OCI-LY7 (cell line): Measurements from ENCODE around the gene ADCY5. TPM values are rescaled to one million over a fixed set of nuclear protein-coding genes. Genes with fewer than 3 reads are reported as not detected.

Source experiments
- BruUV-seq: library from RNA; stranded (reverse); fragments of 400-500 nt; replicated peaks from 2 replicates; lab custom pipeline; 2021; lab: Mats Ljungman, UMichigan
- CTCF ChIA-PET: fragments of 300-600 bp; sonication (Branson Sonifier 250); formaldehyde crosslinking; loops from one replicate; lab custom pipeline; 2022; ENCODE audit warnings: antibody characterized with exemption; ENCODE audit not compliant: unreplicated experiment; lab: Charles Lee
- POLR2A ChIA-PET: fragments of 300-600 bp; sonication (Branson Sonifier 250); formaldehyde crosslinking; loops from one replicate; lab custom pipeline; 2022; ENCODE audit warnings: antibody characterized with exemption; lab: Charles Lee
- DNase-seq: peaks from one replicate; pipeline ENCODE4 v3.0.0-alpha.2; 2015; ENCODE audit warnings: low spot score
- H2AFZ ChIP-seq: fragments of 200-600 bp; sonication (generic), shearing (Covaris generic); 2 replicates; pipeline ENCODE4 v1.6.1; 2014; ENCODE audit warnings: mild to moderate bottlenecking, antibody characterized with exemption, low read length, moderate library complexity
- H3K27ac ChIP-seq: fragments of 200-600 bp; sonication (generic); 2 replicates; pipeline ENCODE4 v1.5.1; 2014; ENCODE audit warnings: mixed run types, low read depth, mild to moderate bottlenecking, moderate library complexity, low read length, inconsistent platforms; ENCODE audit not compliant: poor library complexity, severe bottlenecking
- H3K36me3 ChIP-seq: fragments of 200-600 bp; sonication (generic); 2 replicates; pipeline ENCODE4 v1.6.1; 2014; ENCODE audit warnings: mild to moderate bottlenecking, antibody characterized with exemption, low read length, moderate library complexity, mixed read lengths; ENCODE audit not compliant: insufficient read depth
- H3K4me1 ChIP-seq: fragments of 200-600 bp; sonication (generic); 2 replicates; pipeline ENCODE4 v1.5.1; 2014; ENCODE audit warnings: mild to moderate bottlenecking, low read length; ENCODE audit not compliant: insufficient read depth, poor library complexity, severe bottlenecking
- H3K4me2 ChIP-seq: fragments of 200-600 bp; sonication (generic); 2 replicates; pipeline ENCODE4 v1.6.1; 2014; ENCODE audit warnings: mild to moderate bottlenecking, low read length
- H3K4me3 ChIP-seq: fragments of 200-600 bp; sonication (generic); 2 replicates; pipeline ENCODE4 v1.5.1; 2014; ENCODE audit warnings: mild to moderate bottlenecking, low read depth, low read length; ENCODE audit not compliant: poor library complexity, severe bottlenecking
- H3K79me2 ChIP-seq: fragments of 200-600 bp; sonication (generic); 2 replicates; pipeline ENCODE4 v1.6.1; 2016; ENCODE audit warnings: low read depth, mild to moderate bottlenecking, low read length, moderate library complexity, mixed read lengths; ENCODE audit not compliant: insufficient read depth
- H3K9me2 ChIP-seq: fragments of 200-600 bp; sonication (generic); 2 replicates; pipeline ENCODE4 v1.6.1; 2016; ENCODE audit warnings: mild to moderate bottlenecking, low read length, mixed read lengths; ENCODE audit not compliant: insufficient read depth
- H3K9me3 ChIP-seq: fragments of 200-600 bp; sonication (generic); 2 replicates; pipeline ENCODE4 v1.6.1; 2014; ENCODE audit warnings: mild to moderate bottlenecking, mixed run types, low read length, mixed read lengths
- H4K20me1 ChIP-seq: fragments of 200-600 bp; sonication (generic); 2 replicates; pipeline ENCODE4 v1.6.1; 2014; ENCODE audit warnings: mild to moderate bottlenecking, antibody characterized with exemption, low read length, moderate library complexity, mixed read lengths; ENCODE audit not compliant: insufficient read depth
- EZH2phosphoT487 ChIP-seq: fragments of 200-600 bp; sonication (generic); IDR thresholded peaks from 2 replicates; pipeline ENCODE4 v1.6.1; 2018; ENCODE audit warnings: low read depth, borderline replicate concordance, mild to moderate bottlenecking, mixed run types, antibody characterized with exemption, low read length, moderate library complexity, mixed read lengths
- intact Hi-C: fragments of 100-400 bp; cut with micrococcal nuclease; formaldehyde crosslinking; loops from one replicate; pipeline ENCODE4 v1.10.0; 2022; ENCODE audit not compliant: unreplicated experiment
- total RNA-seq, 2 experiments: library from RNA; depleted of rRNA in 1 of 2; stranded (reverse); fragments of >200 nt in 1 of 2; shearing (Covaris generic) in 1 of 2; gene quantifications; 2 replicates each; pipeline ENCODE4 v1.2.3, GENCODE V29; 2014 to 2022
- TF ChIP-seq, protein P1 (sequence below): fragments of 200-600 bp; sonication (generic); conservative IDR thresholded peaks from 2 replicates; pipeline ENCODE4 v1.5.1; 2014; ENCODE audit warnings: mild to moderate bottlenecking, antibody characterized with exemption, low read length, moderate library complexity, mixed read lengths

The ADCY5 gene
- total RNA-seq, 2 experiments from 2014 or later = 0.03 to 0.63 TPM

DNA sequence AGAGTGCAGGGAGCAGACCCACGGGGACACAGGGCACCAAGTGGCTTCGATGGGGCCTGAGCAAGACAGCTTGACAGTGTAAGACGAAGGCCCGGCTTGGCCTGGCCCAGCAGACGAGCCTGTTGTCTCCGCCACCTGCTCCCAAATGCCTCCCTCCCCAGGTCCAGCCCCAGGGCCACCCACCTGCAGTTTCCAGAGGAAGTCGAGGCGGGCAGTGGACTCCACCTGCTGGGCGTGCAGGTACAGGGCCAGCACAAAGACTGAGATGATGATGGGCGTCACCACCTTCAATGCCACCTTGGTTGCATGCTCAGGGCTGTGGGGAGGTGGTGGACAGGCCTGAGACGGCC is 153.0 kb downstream of the ADCY5 start:
- CTCF ChIA-PET = no interaction called here
- Histone ChIP-seq H3K4me1 (no peaks in the 10 kb centered on the region), H3K36me3 (no peaks in the 10 kb centered on the region), H3K4me3 (no peak overlapping the region), H2AFZ (no peak overlapping the region), H3K27ac (no peak overlapping the region), H3K4me2 (no peak overlapping the region), H4K20me1 (no peaks in the 10 kb centered on the region), H3K79me2 (no peaks in the 10 kb centered on the region), H3K9me3 (no peaks in the 10 kb centered on the region), H3K9me2 (no peaks in the 10 kb centered on the region)
- intact Hi-C loops = no loop called here
- TF ChIP-seq, protein P1, sequence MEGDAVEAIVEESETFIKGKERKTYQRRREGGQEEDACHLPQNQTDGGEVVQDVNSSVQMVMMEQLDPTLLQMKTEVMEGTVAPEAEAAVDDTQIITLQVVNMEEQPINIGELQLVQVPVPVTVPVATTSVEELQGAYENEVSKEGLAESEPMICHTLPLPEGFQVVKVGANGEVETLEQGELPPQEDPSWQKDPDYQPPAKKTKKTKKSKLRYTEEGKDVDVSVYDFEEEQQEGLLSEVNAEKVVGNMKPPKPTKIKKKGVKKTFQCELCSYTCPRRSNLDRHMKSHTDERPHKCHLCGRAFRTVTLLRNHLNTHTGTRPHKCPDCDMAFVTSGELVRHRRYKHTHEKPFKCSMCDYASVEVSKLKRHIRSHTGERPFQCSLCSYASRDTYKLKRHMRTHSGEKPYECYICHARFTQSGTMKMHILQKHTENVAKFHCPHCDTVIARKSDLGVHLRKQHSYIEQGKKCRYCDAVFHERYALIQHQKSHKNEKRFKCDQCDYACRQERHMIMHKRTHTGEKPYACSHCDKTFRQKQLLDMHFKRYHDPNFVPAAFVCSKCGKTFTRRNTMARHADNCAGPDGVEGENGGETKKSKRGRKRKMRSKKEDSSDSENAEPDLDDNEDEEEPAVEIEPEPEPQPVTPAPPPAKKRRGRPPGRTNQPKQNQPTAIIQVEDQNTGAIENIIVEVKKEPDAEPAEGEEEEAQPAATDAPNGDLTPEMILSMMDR = no peak
- TF ChIP-seq EZH2phosphoT487 = no peak
- POLR2A ChIA-PET = no interaction called here
- no peak for DNase-seq
- no TSS peak for BruUV-seq

DNA sequence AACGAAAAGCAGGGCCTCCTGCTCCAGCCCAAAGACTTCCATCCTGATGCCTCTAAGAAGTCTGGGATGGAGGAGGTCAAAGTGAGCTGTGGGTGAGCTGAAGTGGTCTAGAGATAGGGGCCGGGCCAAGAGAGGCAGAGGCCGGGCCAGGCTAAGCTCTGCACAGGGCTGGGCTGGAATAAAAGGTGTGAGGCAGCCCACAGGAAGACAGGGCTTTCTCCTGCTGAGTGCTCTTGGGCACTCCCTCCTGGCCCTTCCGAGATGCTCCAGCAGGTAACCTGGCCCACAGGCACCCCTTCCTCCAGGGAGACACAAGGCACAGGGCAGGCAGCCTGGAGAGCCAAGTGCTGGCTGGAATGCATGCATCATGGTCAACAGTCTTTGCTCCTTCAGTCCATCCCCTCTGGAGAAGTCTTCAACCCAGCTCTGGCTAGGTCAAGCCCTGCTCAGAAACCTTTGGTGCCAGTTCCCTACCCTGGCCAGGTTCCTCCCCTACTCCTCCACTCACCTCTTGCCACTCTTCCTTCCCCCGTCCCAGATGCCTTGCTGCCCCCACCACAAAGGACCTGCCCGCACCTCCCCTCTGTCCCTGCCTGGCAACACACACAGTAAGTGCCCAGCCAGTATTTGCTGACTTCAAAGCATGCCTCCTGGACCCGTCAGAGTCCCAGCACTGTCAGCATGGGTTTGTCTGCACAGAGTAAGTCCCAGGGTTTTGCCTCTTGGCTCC is 153.6 kb downstream of the ADCY5 start:
- H4K20me1 ChIP-seq = no peaks in the 10 kb centered on the region
- no TSS peak for BruUV-seq
- H3K79me2 ChIP-seq = no peaks in the 10 kb centered on the region
- no peak for DNase-seq
- H3K4me3 ChIP-seq = no peak overlapping the region
- no peak overlapping the region for H2AFZ ChIP-seq
- CTCF ChIA-PET = no interaction called here
- TF ChIP-seq, protein P1 = no peak
- no peak for TF ChIP-seq EZH2phosphoT487
- POLR2A ChIA-PET = no interaction called here
- no peak overlapping the region for H3K27ac ChIP-seq
- no peaks in the 10 kb centered on the region for H3K9me2 ChIP-seq
- no peaks in the 10 kb centered on the region for H3K9me3 ChIP-seq
- H3K36me3 ChIP-seq = no peaks in the 10 kb centered on the region
- H3K4me2 ChIP-seq = no peak overlapping the region
- intact Hi-C loops = no loop called here
- no peaks in the 10 kb centered on the region for H3K4me1 ChIP-seq

DNA sequence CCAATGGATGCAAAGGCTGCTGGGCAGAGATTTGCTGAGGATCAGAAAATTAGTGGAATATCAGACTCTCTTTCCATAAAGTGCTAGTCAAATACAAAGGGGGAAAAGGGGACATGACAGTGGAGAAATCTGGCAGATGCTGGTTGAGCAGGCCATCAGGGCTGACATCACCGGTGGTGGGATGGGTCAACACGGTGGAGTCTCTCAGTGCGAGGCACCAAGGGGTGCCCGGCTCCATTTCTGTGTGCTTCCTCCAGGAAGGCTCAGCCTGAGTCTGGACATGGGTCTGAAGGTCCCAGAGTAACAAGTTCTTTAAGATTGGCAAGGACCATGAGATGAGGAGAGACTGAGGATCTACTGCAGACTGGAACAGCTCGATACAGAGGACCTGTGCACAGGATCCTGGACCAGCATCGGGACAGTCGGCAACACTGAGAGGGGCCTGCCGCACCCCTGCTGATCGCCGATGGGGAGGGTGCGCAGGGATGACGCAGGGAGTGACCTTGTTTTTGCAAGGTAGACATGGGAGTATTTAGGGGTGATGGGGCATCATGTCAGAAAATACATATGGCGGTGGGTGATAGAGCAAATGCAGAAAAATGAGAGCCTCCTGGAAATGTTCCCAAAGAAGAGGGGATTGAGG is 154.5 kb downstream of the ADCY5 start:
- Histone ChIP-seq H3K4me2 (no peak overlapping the region), H4K20me1 (no peaks in the 10 kb centered on the region), H3K79me2 (no peaks in the 10 kb centered on the region), H3K36me3 (no peaks in the 10 kb centered on the region), H3K27ac (no peak overlapping the region), H2AFZ (no peak overlapping the region), H3K9me3 (no peaks in the 10 kb centered on the region), H3K4me3 (no peak overlapping the region), H3K4me1 (no peaks in the 10 kb centered on the region), H3K9me2 (no peaks in the 10 kb centered on the region)
- ChIA-PET POLR2A (no interaction called here), CTCF (no interaction called here)
- intact Hi-C loops = no loop called here
- BruUV-seq = no TSS peak
- no peak for DNase-seq
- TF ChIP-seq EZH2phosphoT487 = no peak
- TF ChIP-seq, protein P1 = no peak
